ENCODE results near the gene SLC6A5. TPM values are rescaled to one million over a fixed set of nuclear protein-coding genes. Genes with fewer than 3 reads are reported as not detected.

Gene SLC6A5
- total RNA-seq, 4 donors from 2014 or later = not detected

DNA sequence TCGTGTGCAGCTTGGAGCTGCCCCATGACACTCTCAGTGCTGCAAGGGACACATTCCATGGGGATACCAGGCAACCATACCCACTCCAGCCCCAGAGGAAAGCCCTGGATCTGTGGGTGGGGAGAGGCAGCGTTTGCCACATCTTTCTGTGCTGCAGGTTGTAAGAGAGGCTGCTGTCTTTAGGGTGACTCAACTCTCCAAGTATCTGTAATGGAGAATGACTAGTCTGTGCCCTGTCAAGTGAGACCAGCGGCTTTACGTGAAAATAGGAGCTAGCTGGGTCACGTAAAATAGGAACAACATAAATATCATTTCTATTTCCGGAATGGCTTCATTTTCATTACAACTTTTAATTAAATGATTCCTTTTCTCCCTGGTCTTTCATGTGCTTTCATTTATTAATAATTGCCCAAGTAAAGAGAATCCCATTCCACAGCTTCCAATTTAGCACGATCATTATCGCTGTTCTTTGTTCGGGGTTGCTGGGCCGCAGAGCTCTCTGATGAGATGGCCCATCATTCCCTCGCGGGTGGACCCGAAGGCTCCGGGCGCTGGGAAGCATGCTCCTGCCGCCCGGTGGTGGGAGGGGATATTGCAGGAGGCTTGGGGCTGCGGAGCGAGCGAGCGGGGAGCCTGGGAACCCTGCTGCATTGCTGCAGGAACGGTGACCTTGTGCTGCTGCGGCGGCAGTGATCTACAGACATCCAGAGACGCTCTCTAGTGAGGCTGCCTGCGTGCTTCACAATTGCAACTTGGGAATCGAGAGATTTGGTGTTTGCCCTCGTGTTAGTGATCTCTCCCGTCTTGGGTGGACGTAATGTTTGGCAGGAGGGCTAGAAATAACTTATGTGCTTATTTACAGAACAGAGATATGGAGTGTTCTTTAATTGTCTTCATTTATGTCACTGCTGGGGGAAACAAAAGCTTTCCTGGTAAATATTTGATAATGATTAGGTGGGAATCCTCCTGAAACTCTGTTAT, 10.6 kb downstream of the SLC6A5 start:
- no peak for TF ChIP-seq CTCF (IDR thresholded peaks at IDR 0.05; ENCODE audit: low read depth)

- no peak for TF ChIP-seq CTCF (IDR thresholded peaks at IDR 0.05; ENCODE audit: low read depth)
Measured at GRCh38 chr11:20610825-20611224, 11.4 kb downstream of the SLC6A5 start.

DNA sequence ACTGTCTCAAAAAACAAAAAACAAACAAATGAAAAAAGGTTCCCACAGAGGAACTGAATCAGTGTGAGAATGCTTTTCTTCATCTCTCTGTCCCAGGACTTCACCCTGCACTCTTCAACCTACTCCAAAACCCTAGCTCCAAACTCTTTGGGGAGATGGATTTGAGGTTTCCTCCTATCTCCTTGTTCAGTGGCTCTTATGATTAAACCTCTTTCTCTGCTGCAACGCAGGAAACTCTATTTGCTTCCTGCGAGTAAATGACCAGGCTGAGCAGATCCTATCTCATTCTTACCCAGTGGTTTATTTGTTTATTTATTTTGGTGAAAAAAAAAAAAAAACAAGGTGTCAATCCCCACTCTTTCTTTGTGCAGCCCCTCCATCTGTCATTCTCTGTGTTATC, 12.0 kb downstream of the SLC6A5 start:
- no peak for TF ChIP-seq CTCF (IDR thresholded peaks at IDR 0.05; ENCODE audit: low read depth)

DNA sequence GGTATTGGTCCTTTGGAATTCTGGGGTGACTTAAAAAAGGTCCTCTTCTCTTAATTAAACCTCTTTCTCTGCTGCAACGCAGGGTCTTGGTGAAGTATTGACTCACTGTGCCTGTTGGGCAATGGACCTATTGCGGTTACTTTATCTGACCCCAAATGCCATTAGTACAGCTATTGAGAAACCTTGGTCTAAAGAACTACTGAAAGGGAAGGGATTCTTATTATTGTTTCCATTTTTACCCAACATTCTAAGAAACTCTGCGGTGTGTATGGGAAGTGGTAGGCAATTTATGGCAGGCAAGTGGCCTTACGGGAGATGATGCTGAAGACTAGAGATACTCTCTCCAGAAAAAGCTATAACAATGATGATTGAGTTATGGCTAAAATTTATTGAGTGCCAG, 12.5 kb downstream of the SLC6A5 start:
- no peak for TF ChIP-seq CTCF (IDR thresholded peaks at IDR 0.05; ENCODE audit: low read depth)

GRCh38 chr11:20612416-20612815, 13.0 kb downstream of the SLC6A5 start:
- TF ChIP-seq CTCF (IDR thresholded peaks at IDR 0.05; ENCODE audit: low read depth) = no peak

GRCh38 chr11:20616920-20617319, 17.5 kb downstream of the SLC6A5 start:
- no peak for TF ChIP-seq CTCF (IDR thresholded peaks at IDR 0.05; ENCODE audit: low read depth)

- TF ChIP-seq CTCF (IDR thresholded peaks at IDR 0.05; ENCODE audit: low read depth) = no peak
Measured at GRCh38 chr11:20617346-20618005, 18.1 kb downstream of the SLC6A5 start.

All from subcutaneous adipose tissue (tissue), 4 donors.